GM19351 (cell line): ENCODE measurements around the gene GNPTAB.
"Not testable (repeated sequence)": the region's sequence is repeated elsewhere in the genome, so short reads cannot be mapped to it uniquely, and the experiment has no call there.

Source experiments
- ATAC-seq: cut with Tn5 transposase; IDR thresholded peaks from one replicate; pipeline ENCODE4 v1.9.1; 2021; ENCODE audit warnings: mild to moderate bottlenecking, moderate library complexity; ENCODE audit not compliant: unreplicated experiment

Gene GNPTAB

DNA sequence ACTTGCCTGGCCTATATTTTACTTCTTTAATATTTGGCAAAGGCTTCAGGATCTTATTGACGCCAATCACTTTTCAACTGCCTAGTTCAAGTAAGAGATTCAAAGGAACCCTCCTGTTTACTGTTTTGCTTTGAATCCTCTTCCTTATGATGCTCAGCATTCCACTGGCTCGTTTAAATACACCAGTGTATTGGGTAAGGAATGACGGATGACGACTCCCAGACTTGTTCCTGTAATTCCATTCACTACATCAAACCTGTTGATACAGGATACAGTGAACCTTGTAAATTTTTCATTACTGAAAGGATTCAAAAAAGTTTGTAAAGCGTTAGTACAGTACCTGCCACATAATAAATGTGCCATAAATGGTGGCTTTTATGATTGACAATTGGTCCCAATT, 89.8 kb downstream of the GNPTAB start:
- ATAC-seq: no peak

DNA sequence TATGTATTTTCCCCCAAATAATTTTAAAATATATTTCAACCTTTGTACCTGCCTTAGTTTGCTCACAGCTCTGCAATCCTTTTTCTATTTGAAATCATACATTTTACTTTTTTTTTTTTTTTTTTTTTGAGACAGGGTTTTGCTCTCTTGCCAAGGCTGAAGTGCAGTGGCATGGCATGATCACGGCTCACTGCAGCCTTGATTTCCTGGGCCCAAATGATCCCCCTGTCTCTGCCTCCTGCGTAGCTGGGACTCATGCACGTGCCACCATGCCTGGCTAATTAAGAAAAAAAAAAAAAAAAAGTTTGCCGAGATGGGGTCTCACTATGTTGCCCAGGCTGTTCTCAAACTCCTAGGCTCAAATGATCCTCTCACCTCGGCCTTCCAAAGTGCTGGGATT, 90.2 kb downstream of the GNPTAB start:
- ATAC-seq: no peak

- ATAC-seq: no peak
Measured at GRCh38 chr12:101738920-101739665, 91.7 kb downstream of the GNPTAB start, which contains the start of gene SYCP3. TSS of gene SYCP3 (minus strand) at chr12:101739462. CDS start at chr12:101737935, 1,527 bp downstream.

DNA sequence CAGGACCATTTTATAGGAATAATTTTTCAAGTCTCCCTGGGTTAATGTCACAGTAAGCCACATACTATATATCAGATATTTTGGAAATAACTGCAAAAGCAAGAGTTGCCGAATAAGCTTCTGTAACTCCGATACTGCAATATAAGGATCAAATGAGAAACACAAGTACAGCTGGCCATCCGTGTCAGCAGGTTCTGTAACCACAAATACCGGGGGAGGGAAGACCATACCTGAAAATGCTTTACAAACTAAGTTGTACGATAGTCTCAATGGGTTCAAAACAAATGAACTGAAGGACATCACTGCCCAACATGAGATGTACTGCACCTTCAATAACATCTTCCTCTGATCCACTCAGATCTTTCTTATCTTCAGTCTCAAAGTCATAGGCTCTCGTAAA, 93.3 kb downstream of the GNPTAB start:
- no peak for ATAC-seq

GRCh38 chr12:101734482-101734881, 96.3 kb downstream of the GNPTAB start:
- not testable (repeated sequence) for ATAC-seq

DNA sequence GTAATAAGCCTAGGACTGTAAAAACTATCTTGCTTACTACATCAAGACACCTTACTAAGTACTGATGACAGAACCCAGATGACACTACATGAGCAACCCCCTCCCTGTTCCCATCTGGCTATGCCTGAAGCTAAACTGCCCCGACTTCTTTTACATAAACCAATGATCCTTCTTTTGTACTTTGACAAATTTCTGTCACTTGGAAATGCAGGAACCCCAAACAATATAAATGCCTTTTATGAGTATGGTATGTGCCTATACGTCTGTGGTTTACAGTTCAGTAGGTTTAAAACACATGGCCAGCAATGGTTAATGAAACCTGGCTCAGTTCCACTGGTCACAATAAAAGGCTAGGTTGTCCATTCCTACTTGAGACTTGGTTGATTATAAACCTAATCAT, 97.6 kb downstream of the GNPTAB start:
- ATAC-seq: no peak

GRCh38 chr12:101732318-101732717, 98.4 kb downstream of the GNPTAB start:
- ATAC-seq: no peak

- no peak for ATAC-seq
Measured at GRCh38 chr12:101729842-101730241, 100.9 kb downstream of the GNPTAB start.

DNA sequence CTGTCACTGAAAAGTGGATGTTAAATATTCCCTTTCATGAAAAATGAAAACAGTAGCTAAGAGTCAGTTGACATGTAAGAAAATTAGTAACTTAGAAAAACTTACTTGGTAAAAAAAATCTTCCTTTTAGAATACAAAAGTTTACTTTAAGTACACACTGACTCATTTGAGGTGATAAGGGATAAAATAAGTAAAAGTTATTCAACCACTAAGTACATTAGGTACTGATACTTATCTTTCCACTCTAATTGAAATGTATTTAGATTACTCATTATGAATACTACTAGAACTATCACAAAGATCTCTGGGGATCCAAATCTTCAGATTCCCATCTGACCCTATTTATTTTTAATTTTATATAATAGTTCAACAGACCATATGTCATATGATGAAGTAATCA, 103.7 kb downstream of the GNPTAB start:
- no peak for ATAC-seq

GRCh38 chr12:101722392-101722791, 108.4 kb downstream of the GNPTAB start:
- ATAC-seq: no peak

- ATAC-seq: no peak
Measured at GRCh38 chr12:101720118-101720517, 110.6 kb downstream of the GNPTAB start.

GRCh38 chr12:101719566-101719965, 111.2 kb downstream of the GNPTAB start:
- ATAC-seq: no peak

GRCh38 chr12:101714877-101715444, 115.8 kb downstream of the GNPTAB start:
- no peak for ATAC-seq

DNA sequence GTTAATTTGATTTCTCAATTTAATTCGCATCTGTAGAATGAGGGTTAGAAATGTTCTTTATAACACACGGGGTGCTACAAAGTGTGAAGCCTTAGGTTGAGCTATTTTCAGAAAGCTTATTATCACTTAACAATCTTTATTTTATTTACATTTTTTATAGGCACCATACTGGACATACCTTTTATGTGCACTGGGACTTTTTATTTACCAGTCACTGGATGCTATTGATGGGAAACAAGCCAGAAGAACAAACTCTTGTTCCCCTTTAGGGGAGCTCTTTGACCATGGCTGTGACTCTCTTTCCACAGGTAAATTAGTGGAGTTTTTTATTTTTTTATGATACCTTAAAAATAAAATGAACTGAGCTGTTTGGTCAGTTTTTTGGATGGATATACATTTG, 116.8 kb downstream of the GNPTAB start:
- no peak for ATAC-seq

- ATAC-seq: no peak
Measured at GRCh38 chr12:101713059-101713682, 117.6 kb downstream of the GNPTAB start.

GRCh38 chr12:101710288-101710687, 120.5 kb downstream of the GNPTAB start:
- no peak for ATAC-seq

GRCh38 chr12:101707131-101707782, 123.5 kb downstream of the GNPTAB start:
- ATAC-seq: no peak

- no peak for ATAC-seq
Measured at GRCh38 chr12:101706403-101706802, 124.4 kb downstream of the GNPTAB start.

GRCh38 chr12:101703487-101703886, 127.3 kb downstream of the GNPTAB start:
- no peak for ATAC-seq

DNA sequence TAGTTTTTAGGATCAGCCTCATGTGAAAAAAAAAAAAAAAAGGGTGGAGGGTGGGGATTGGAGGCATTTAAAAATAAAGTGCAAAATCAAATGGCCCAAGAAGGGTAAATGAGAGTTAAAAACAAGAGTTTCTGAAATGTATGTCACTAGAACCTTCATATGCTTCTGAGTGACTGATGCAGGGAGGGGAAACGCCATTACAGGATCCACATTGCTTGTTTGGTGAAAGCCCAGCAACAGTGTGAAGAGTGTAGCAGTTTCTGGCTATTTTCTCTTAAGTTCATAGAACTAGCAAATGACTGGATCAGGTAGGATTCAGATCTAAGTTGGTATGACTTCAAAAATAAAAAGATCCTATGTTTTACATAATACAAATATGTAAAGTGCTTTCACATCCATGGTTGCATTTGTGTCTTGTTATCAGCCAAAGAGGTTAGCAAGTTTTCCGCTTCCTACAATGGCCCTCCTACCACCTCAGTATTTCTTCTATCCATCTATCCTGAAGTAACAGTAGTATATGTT, 130.4 kb downstream of the GNPTAB start:
- ATAC-seq: no peak

- ATAC-seq: no peak
Measured at GRCh38 chr12:101698800-101699347, 131.9 kb downstream of the GNPTAB start.
